HepG2 (cell line): ENCODE data around the gene ESPNL. TPM values are rescaled to one million over a fixed set of nuclear protein-coding genes. Genes with fewer than 3 reads are reported as not detected.

Experiments
- ATAC-seq: fragments of 200-7000 bp; cut with Tn5 transposase; 3 replicates; pipeline ENCODE4 v1.9.1; 2020; ENCODE audit warnings: mild to moderate bottlenecking, moderate library complexity
- BruUV-seq: library from RNA; stranded (reverse); fragments of 400-500 nt; replicated peaks from 2 replicates; lab custom pipeline; 2021; lab: Mats Ljungman, UMichigan
- CTCF ChIA-PET: fragments of 300-600 bp; formaldehyde crosslinking; extraction: SDS; loops from one replicate; lab custom pipeline; 2021; ENCODE audit warnings: low total read pairs, inconsistent platforms, low intra/inter-chr PET ratio; lab: Yijun Ruan, JAX
- POLR2A ChIA-PET: fragments of 350-600 bp; sonication (Branson Sonifier 250); formaldehyde crosslinking; loops from one replicate; lab custom pipeline; 2020; ENCODE audit warnings: antibody characterized with exemption, inconsistent platforms; lab: Yijun Ruan, JAX
- DNase-seq: peaks from one replicate; pipeline ENCODE4 v3.0.0-alpha.2; 2015; ENCODE audit warnings: low spot score
- FAIRE-seq: peaks from 3 replicates; lab custom pipeline; 2011; peaks lifted over from hg19 to GRCh38; lab: Jason Lieb, UNC
- H2AFZ ChIP-seq: one replicate; pipeline ENCODE4 v1.6.1; 2011; ENCODE audit warnings: low read length, inconsistent platforms
- H3K27ac ChIP-seq: fragments of 300-600 bp; 3 replicates; pipeline ENCODE4 v1.8.0; 2011; ENCODE audit warnings: mixed run types, mild to moderate bottlenecking, mixed read lengths, low read length, inconsistent platforms; ENCODE audit not compliant: insufficient read depth; ENCODE audit errors: extremely low read length
- H3K27me3 ChIP-seq, 2 experiments: fragments of 200-600 bp in 1 of 2; 2 replicates in 1 of 2; 3 replicates in 1 of 2; pipeline versions ENCODE4 v1.6.0 to v1.8.0; 2011; ENCODE audit warnings: low read length in 2 of 2, mild to moderate bottlenecking in 2 of 2, moderate library complexity in 2 of 2, inconsistent platforms in 1 of 2; ENCODE audit not compliant: insufficient read depth in 2 of 2, control insufficient read depth in 1 of 2
- H3K36me3 ChIP-seq, 2 experiments: fragments of 200-600 bp in 1 of 2; replicated peaks in 1 of 2; 2 replicates in 1 of 2; 3 replicates in 1 of 2; pipeline versions ENCODE4 v1.5.1 to v1.8.0; 2011; ENCODE audit warnings: low read length in 2 of 2, inconsistent platforms in 1 of 2; ENCODE audit not compliant: insufficient read depth in 2 of 2, control insufficient read depth in 1 of 2
- H3K4me1 ChIP-seq: 2 replicates; pipeline ENCODE4 v1.5.1; 2012; ENCODE audit warnings: low read length, inconsistent platforms; ENCODE audit not compliant: insufficient read depth
- H3K4me2 ChIP-seq: 2 replicates; pipeline ENCODE4 v1.6.0; 2011; ENCODE audit warnings: low read depth, low read length, inconsistent platforms
- H3K4me3 ChIP-seq, 3 experiments: fragments of 200-600 bp in 1 of 3; sonication (generic), shearing (Covaris generic) in 1 of 3; replicated peaks in 1 of 3; 2 replicates each; pipeline ENCODE4 v1.5.1; 2011 to 2016; ENCODE audit warnings: low read length in 3 of 3, inconsistent platforms in 2 of 3, low read depth in 2 of 3, mild to moderate bottlenecking in 2 of 3, control low read depth in 1 of 3, mixed read lengths in 1 of 3; ENCODE audit not compliant: insufficient read depth in 1 of 3
- H3K79me2 ChIP-seq: one replicate; pipeline ENCODE4 v1.6.1; 2011; ENCODE audit warnings: low read length, inconsistent platforms; ENCODE audit not compliant: insufficient read depth
- H3K9ac ChIP-seq: 2 replicates; pipeline ENCODE4 v1.6.0; 2011; ENCODE audit warnings: mild to moderate bottlenecking, low read depth, low read length, inconsistent platforms; ENCODE audit not compliant: insufficient read depth
- H3K9me3 ChIP-seq: 2 replicates; pipeline ENCODE4 v1.5.1; 2012; ENCODE audit warnings: mild to moderate bottlenecking, low read length
- H4K20me1 ChIP-seq: 2 replicates; pipeline ENCODE4 v1.6.0; 2011; ENCODE audit warnings: inconsistent platforms, mild to moderate bottlenecking, low read length, moderate library complexity; ENCODE audit not compliant: insufficient read depth
- ARNT ChIP-seq: fragments of 450-650 bp; IDR thresholded peaks from 2 replicates; pipeline ENCODE4 v1.6.1; 2017
- ATAD3A ChIP-seq: sonication (generic); formaldehyde crosslinking; IDR thresholded peaks from 2 replicates; pipeline ENCODE4 v1.4.0; 2020; ENCODE audit warnings: missing genetic modification reagents
- ATF5 ChIP-seq: sonication (generic); formaldehyde crosslinking; IDR thresholded peaks from 2 replicates; pipeline ENCODE4 v1.4.0; 2020; ENCODE audit warnings: mild to moderate bottlenecking, low read depth, missing genetic modification reagents
- MTA3 ChIP-seq: sonication (generic); formaldehyde crosslinking; IDR thresholded peaks from 2 replicates; pipeline ENCODE4 v1.4.0; 2020; ENCODE audit warnings: missing genetic modification reagents
- MYNN ChIP-seq: sonication (generic); formaldehyde crosslinking; IDR thresholded peaks from 2 replicates; pipeline ENCODE4 v1.4.0; 2020; ENCODE audit warnings: mild to moderate bottlenecking, low read depth, missing genetic modification reagents
- NFIB ChIP-seq: sonication (generic); formaldehyde crosslinking; IDR thresholded peaks from 2 replicates; pipeline ENCODE4 v1.9.0; 2021; ENCODE audit warnings: missing genetic modification reagents, mild to moderate bottlenecking, borderline replicate concordance
- POGK ChIP-seq: sonication (generic); formaldehyde crosslinking; conservative IDR thresholded peaks from 2 replicates; pipeline ENCODE4 v1.8.0; 2022; ENCODE audit warnings: mild to moderate bottlenecking, moderate library complexity, missing genetic modification reagents
- RBFOX2 ChIP-seq: fragments of 200-400 bp; formaldehyde crosslinking; IDR thresholded peaks from 2 replicates; pipeline ENCODE4 v1.6.1; 2017; ENCODE audit warnings: low read depth, mild to moderate bottlenecking, low read length
- SMYD3 ChIP-seq: sonication (generic); formaldehyde crosslinking; IDR thresholded peaks from 2 replicates; pipeline ENCODE4 v1.8.1; 2023; ENCODE audit warnings: mild to moderate bottlenecking, missing genetic modification reagents
- SNAI1 ChIP-seq: sonication (generic); formaldehyde crosslinking; IDR thresholded peaks from 2 replicates; pipeline ENCODE4 v1.5.0; 2020; ENCODE audit warnings: mild to moderate bottlenecking, missing genetic modification reagents, borderline replicate concordance
- TFE3 ChIP-seq: IDR thresholded peaks from 2 replicates; pipeline ENCODE4 v1.6.1; 2016
- TRIM22 ChIP-seq: fragments of 450-650 bp; IDR thresholded peaks from 2 replicates; pipeline ENCODE4 v1.6.1; 2017
- ZNF121 ChIP-seq: sonication (generic); formaldehyde crosslinking; IDR thresholded peaks from 2 replicates; pipeline ENCODE4 v1.5.0; 2020; ENCODE audit warnings: mild to moderate bottlenecking, missing genetic modification reagents
- ZNF564 ChIP-seq: sonication (generic); formaldehyde crosslinking; IDR thresholded peaks from 2 replicates; pipeline ENCODE4 v1.8.1; 2023; ENCODE audit warnings: mild to moderate bottlenecking, missing genetic modification reagents
- ZNF788 ChIP-seq: sonication (generic); formaldehyde crosslinking; IDR thresholded peaks from 2 replicates; pipeline ENCODE4 v1.5.0; 2020; ENCODE audit warnings: mild to moderate bottlenecking, missing genetic modification reagents, borderline replicate concordance
- WGBS: methylation state at CpG from one replicate; pipeline ENCODE4 v1.1.6; 2017; ENCODE audit warnings: low lambda C conversion rate; 5-methylcytosine and 5-hydroxymethylcytosine counted together
- in situ Hi-C: cut with HindIII; loops from 2 replicates; pipeline ENCODE4 v1.10.0; 2017; ENCODE audit warnings: low pct_unique_long_range_greater_than_20kb; ENCODE audit not compliant: extremely low pct_ligation_motif_present
- intact Hi-C: fragments of 100-400 bp; cut with micrococcal nuclease; formaldehyde crosslinking; loops from one replicate; pipeline ENCODE4 v1.10.0; 2022; ENCODE audit not compliant: unreplicated experiment
- polyA plus RNA-seq, 8 experiments: library from polyadenylated mRNA; depleted of rRNA in 3 of 8; stranded (reverse) in 7 of 8; unstranded in 1 of 8; fragments of >200 nt; fragmentation: Illumina TruSeq in 4 of 8; extraction: Trizol in 4 of 8; gene quantifications; 2 replicates each; pipeline versions ENCODE4 v1.2.1 to v1.2.3, GENCODE V29; 2011 to 2016; ENCODE audit warnings: low read depth in 4 of 8, missing spikeins in 1 of 8, mixed read lengths in 1 of 8; ENCODE audit not compliant: insufficient read depth in 1 of 8
- total RNA-seq, 5 experiments: library from RNA; depleted of rRNA; stranded (reverse); fragments of >200 nt; fragmentation: Illumina TruSeq; extraction: Trizol; gene quantifications; 2 replicates each; pipeline ENCODE4 v1.2.3, GENCODE V29; 2016; ENCODE audit warnings: low read depth in 1 of 5

The ESPNL gene
- total and polyA plus RNA-seq, 2 of the 13 experiments (the other 11 are each of a cell fraction or from before 2014, with no cell fraction given) = 0.45 to 0.80 TPM

GRCh38 chr2:238060542-238061314, 39.4 kb upstream of the ESPNL start, which contains the start of gene SCLY:
SCLY (plus strand) TSS chr2:238061001; CDS start chr2:238061055, 54 bp downstream.
- under 1% methylated on average over 32 of the region's 98 CpGs for WGBS
- in situ Hi-C loops (loop anchor here (5.0 kb wide), 1 partner anchor 93 kb away; the partner anchor contains the start of gene UBE2F), intact Hi-C loops (loop anchor here (2.0 to 10.0 kb wide), 4 partner anchors 46 to 384 kb away; partner anchors contain the start of genes PER2 and UBE2F)
- Histone ChIP-seq H3K9me3 (no peaks in the 10 kb centered on the region), H3K9ac (peak within 1 kb of the TSS; percentile 95), H3K4me2 (peak within 1 kb of the TSS; percentile 97), H3K27ac (peak within 1 kb of the TSS; percentile 91), H3K4me1 (peaks cover 59% of the 10 kb centered on the region), H3K4me3 (peak within 1 kb of the TSS; percentile 97 to 99 (median 98)), H2AFZ (peak within 1 kb of the TSS; percentile 56), H3K36me3 (peaks cover 0 to 6% of the 10 kb centered on the region in 2 experiments; a peak in 2 of 5 replicates), H3K27me3 (no peaks in the 10 kb centered on the region; a peak in 1 of 5 replicates), H3K79me2 (peaks cover 30% of the 10 kb centered on the region), H4K20me1 (no peaks in the 10 kb centered on the region)
- FAIRE-seq = peak; percentile 32
- CTCF ChIA-PET = no interaction called here
- BruUV-seq = no TSS peak
- POLR2A ChIA-PET = interaction anchor here (0.6 to 2.9 kb wide), 34 partner anchors 8 to 202 kb away, joined by 3 to 27 read pairs (median 5); no protein-coding TSS in a partner anchor
- DNase-seq = peak; percentile 97
- ATAC-seq = peak; percentile 96
- TF ChIP-seq NFIB (CRISPR knock-in tag) = 0 out of 2 replicates have a peak, but pooled peaks have one; percentile 64
- TF ChIP-seq POGK = peak; percentile 86; the same call in 1 of the 2 replicates
- peak; percentile 91 for TF ChIP-seq ZNF564 (CRISPR knock-in tag)
- no peak for TF ChIP-seq MTA3 (CRISPR knock-in tag)
- TF ChIP-seq MYNN (CRISPR knock-in tag) = no peak; the same call in 1 of the 2 replicates
- no peak for TF ChIP-seq TRIM22
- TF ChIP-seq RBFOX2 = peak; percentile 99
- peak; percentile 96; the same call in 1 of the 2 replicates for TF ChIP-seq SNAI1 (CRISPR knock-in tag)
- TF ChIP-seq ATAD3A = 0 out of 2 replicates have a peak, but pooled peaks have one; percentile 32
- TF ChIP-seq ZNF788 (CRISPR knock-in tag) = peak; percentile 63
- TF ChIP-seq ZNF121 (CRISPR knock-in tag) = peak; percentile 77
- peak; percentile 95 for TF ChIP-seq TFE3 (CRISPR knock-in tag)
- no peak for TF ChIP-seq ATF5 (CRISPR knock-in tag)
- no peak for TF ChIP-seq ARNT
- TF ChIP-seq SMYD3 (CRISPR knock-in tag) = no peak
